ENCODE results near the gene MIPEP. TPM values are rescaled to one million over a fixed set of nuclear protein-coding genes. Genes with fewer than 3 reads are reported as not detected.

The MIPEP gene
- total and polyA plus RNA-seq, 9 donors: 7.7 to 11.7 (median 9.2) TPM

DNA sequence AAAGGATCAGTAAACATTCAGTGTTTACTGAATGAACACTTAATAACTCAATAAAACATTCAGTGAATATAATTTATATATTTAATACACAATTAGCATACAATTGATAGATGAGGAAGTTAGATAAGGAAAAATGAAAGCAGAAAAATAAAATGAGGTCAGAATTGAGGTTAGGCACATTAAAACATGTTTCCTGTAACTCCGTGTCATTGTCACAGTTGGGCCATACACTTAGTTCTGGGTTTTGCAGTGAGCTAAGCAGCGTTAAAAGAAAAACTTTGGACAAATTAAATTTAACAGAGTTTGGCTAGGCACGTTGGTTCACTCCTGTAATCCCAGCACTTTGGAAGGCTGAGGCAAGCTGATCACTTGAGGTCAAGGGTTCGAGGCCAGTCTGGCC is 71.4 kb downstream of the MIPEP start:
- Histone ChIP-seq H3K27me3 (ENCODE audit: control insufficient read depth, insufficient read depth, low read length) (no peaks in the 10 kb centered on the region), H3K4me1 (ENCODE audit: control insufficient read depth, insufficient read depth, low read length) (no peaks in the 10 kb centered on the region), H3K4me3 (ENCODE audit: low read length) (no peak overlapping the region), H3K27ac (ENCODE audit: low read length) (no peak overlapping the region), H3K36me3 (ENCODE audit: control insufficient read depth, insufficient read depth, low read length) (no peaks in the 10 kb centered on the region), H3K9me3 (replicated peaks; ENCODE audit: control insufficient read depth, low read depth, low read length) (no peaks in the 10 kb centered on the region)
- no peak for DNase-seq
- 89% methylated on average over 4 of the region's 4 CpGs for WGBS (ENCODE audit: insufficient coverage)

DNA sequence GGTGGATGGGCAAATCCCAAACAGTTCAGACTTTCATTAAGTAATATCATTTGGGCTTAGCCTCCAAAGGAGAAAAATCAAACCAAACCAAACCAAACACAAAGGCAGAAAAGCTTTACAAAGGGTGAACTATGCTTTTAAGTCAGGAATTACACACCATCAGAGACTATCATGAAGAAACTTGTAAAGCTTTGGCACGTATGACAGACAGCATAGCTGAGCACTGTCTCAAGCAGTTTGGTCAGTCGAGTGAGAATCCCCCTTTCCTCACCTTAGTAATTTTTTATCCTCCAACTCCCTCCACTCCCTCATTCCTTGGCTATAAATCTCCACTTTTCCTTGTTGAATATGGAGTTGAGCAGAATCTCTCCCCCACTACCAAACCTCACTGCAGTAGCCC is 72.1 kb downstream of the MIPEP start:
- Histone ChIP-seq H3K27me3 (ENCODE audit: control insufficient read depth, insufficient read depth, low read length) (no peaks in the 10 kb centered on the region), H3K4me3 (ENCODE audit: low read length) (no peak overlapping the region), H3K4me1 (ENCODE audit: control insufficient read depth, insufficient read depth, low read length) (no peaks in the 10 kb centered on the region), H3K9me3 (replicated peaks; ENCODE audit: control insufficient read depth, low read depth, low read length) (no peaks in the 10 kb centered on the region), H3K27ac (ENCODE audit: low read length) (no peak overlapping the region), H3K36me3 (ENCODE audit: control insufficient read depth, insufficient read depth, low read length) (no peaks in the 10 kb centered on the region)
- no peak for DNase-seq
- WGBS (ENCODE audit: insufficient coverage): no CpG with 5 or more reads among the region's 2 CpGs

DNA sequence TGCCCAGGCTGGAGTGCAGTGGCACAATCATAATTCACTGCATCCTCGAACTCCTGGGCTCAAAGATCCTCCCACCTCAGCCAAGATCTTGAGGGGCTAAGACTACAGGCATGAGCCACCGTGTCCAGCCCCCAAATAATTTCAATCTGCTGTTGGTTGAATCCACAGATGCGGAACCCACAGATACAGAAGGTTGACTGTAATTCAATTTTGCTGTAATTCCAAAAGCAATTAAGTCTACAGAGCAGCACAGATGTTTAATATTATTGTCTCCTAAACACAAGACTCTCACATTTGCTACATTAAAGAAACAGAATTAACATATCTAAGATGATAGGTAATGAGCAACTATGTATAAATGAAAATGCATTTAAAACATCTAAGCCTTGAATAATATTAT is 75.6 kb downstream of the MIPEP start:
- Histone ChIP-seq H3K27me3 (ENCODE audit: control insufficient read depth, insufficient read depth, low read length) (no peaks in the 10 kb centered on the region), H3K27ac (ENCODE audit: low read length) (no peak overlapping the region), H3K4me1 (ENCODE audit: control insufficient read depth, insufficient read depth, low read length) (no peaks in the 10 kb centered on the region), H3K36me3 (ENCODE audit: control insufficient read depth, insufficient read depth, low read length) (no peaks in the 10 kb centered on the region), H3K9me3 (replicated peaks; ENCODE audit: control insufficient read depth, low read depth, low read length) (no peaks in the 10 kb centered on the region), H3K4me3 (ENCODE audit: low read length) (no peak overlapping the region)
- no peak for DNase-seq
- WGBS (ENCODE audit: insufficient coverage): 100% methylated on average over 1 of the region's 3 CpGs

DNA sequence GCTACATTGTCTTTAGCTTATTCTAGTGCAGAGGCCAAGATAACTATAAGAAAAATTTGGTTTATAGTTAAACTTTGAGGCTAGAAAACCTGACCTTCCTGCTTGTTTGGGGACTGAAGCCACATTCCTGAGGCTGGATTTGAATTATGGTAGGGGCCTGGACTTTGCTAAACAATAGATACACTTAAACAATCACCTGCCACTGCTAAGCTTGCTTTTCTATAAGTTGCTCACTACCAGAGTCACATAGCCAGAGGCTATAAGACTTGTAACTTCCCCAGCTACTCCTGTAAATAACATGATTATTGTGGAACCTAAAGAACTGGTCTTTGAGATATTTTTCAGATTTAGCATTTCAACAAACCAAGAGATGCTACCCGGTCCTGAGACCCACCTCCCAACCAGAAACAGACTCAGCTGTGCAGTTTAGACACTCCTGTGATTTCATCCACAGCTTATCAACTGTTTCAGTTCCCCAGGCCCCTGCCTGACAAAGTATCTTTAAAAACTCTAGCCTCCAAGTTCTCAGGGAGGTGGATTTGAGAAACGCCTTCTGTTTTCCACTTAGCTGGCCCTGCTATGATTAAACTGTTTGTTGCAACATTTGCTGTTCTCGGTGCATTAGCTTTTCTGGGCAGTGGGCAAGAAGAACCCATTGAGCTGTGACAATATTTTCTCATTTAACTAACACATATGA is 77.7 kb downstream of the MIPEP start:
- no peak overlapping the region for H3K27ac ChIP-seq (ENCODE audit: low read length)
- H3K36me3 ChIP-seq (ENCODE audit: control insufficient read depth, insufficient read depth, low read length): no peaks in the 10 kb centered on the region
- no peaks in the 10 kb centered on the region for H3K9me3 ChIP-seq (replicated peaks; ENCODE audit: control insufficient read depth, low read depth, low read length)
- H3K27me3 ChIP-seq (ENCODE audit: control insufficient read depth, insufficient read depth, low read length): no peaks in the 10 kb centered on the region
- 55% methylated on average over 2 of the region's 3 CpGs for WGBS (ENCODE audit: insufficient coverage)
- H3K4me3 ChIP-seq (ENCODE audit: low read length): no peak overlapping the region
- no peak for DNase-seq
- H3K4me1 ChIP-seq (ENCODE audit: control insufficient read depth, insufficient read depth, low read length): peaks cover 2% of the 10 kb centered on the region

DNA sequence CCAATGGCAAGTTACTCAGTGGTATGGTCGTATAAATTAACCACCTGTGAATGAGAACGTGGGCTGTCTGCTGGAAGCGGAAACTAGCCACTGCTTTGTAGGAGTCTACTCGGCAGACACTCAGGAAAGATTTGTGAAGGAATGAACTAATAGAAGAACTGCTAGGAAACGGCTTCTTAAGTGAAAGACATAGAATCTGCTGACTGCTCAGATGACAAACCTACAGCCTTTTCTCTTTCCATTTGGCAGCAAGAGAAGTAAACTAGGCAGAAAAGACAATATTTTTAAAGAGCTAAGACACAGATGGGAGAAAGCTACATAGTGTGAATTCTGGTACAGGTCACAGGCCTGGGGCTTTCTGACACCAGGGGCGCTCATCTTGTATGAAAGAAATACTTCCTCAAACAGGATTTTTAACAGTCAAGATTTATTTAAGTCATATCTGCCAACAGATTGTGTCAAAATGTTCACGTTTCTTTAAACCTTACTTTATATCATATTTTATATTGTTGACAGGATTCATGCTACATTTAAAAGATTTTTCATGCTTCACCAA is 78.4 kb downstream of the MIPEP start:
- Histone ChIP-seq H3K4me3 (ENCODE audit: low read length) (no peak overlapping the region), H3K9me3 (replicated peaks; ENCODE audit: control insufficient read depth, low read depth, low read length) (no peaks in the 10 kb centered on the region), H3K4me1 (ENCODE audit: control insufficient read depth, insufficient read depth, low read length) (peaks cover 2% of the 10 kb centered on the region), H3K27ac (ENCODE audit: low read length) (peak overlapping the region; percentile 64), H3K27me3 (ENCODE audit: control insufficient read depth, insufficient read depth, low read length) (no peaks in the 10 kb centered on the region), H3K36me3 (ENCODE audit: control insufficient read depth, insufficient read depth, low read length) (no peaks in the 10 kb centered on the region)
- peak; percentile 53 for DNase-seq
- no CpG with 5 or more reads among the region's 7 CpGs for WGBS (ENCODE audit: insufficient coverage)

DNA sequence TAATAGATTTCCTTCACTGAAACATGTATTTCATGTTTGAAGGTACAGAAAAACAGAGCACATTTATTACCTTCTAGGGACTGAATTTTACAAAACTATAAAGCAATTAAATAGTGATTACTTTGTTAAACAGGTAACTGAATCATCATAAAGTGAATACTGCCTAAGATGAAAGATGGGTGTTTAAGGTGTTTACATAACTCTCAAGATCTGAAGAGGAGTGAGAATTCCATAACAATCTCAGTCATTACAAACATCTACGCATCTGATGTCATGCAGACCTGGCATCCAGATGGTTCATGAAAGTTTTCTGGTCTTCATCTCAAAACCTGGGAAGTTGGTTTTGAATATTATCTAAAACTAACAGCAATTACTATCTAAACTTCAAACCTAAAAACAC is 80.4 kb downstream of the MIPEP start:
- H3K4me3 ChIP-seq (ENCODE audit: low read length): no peak overlapping the region
- H3K4me1 ChIP-seq (ENCODE audit: control insufficient read depth, insufficient read depth, low read length): peaks cover 2% of the 10 kb centered on the region
- no peaks in the 10 kb centered on the region for H3K36me3 ChIP-seq (ENCODE audit: control insufficient read depth, insufficient read depth, low read length)
- DNase-seq: no peak
- no peaks in the 10 kb centered on the region for H3K9me3 ChIP-seq (replicated peaks; ENCODE audit: control insufficient read depth, low read depth, low read length)
- no peak overlapping the region for H3K27ac ChIP-seq (ENCODE audit: low read length)
- WGBS (ENCODE audit: insufficient coverage): no CpG with 5 or more reads among the region's 1 CpG
- no peaks in the 10 kb centered on the region for H3K27me3 ChIP-seq (ENCODE audit: control insufficient read depth, insufficient read depth, low read length)

DNA sequence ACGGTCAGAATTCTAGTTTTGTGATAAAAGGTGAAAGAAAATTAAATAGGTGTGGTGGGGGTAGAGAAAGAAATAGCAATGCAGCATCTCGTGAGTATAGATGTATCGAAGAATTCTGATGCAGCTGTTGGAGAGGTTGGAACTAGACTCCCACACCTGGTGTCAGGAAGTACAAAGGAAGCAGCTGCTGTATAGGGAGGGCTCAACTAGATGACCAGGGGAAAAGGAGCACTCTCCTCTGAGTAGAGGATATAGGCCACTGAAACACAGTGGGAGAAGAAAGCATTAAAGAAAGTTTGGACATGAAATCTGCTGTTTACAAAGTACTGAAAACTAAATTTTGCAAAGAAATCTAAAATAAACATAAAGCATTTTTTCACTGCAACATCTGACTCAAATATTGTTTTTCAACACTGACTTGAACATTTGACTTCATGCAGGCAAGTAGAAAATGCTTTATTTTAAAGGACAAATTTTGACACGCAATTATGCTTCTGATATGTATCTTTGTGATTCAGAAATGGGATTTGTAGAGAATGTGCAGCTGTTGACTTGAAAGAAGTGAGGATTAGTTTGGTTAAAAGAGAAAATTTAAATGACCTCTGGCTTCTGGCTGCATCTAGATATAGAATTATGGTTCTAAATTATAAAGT is 82.2 kb downstream of the MIPEP start:
- Histone ChIP-seq H3K9me3 (replicated peaks; ENCODE audit: control insufficient read depth, low read depth, low read length) (no peaks in the 10 kb centered on the region), H3K27ac (ENCODE audit: low read length) (peak overlapping the region; percentile 38), H3K27me3 (ENCODE audit: control insufficient read depth, insufficient read depth, low read length) (no peaks in the 10 kb centered on the region), H3K36me3 (ENCODE audit: control insufficient read depth, insufficient read depth, low read length) (no peaks in the 10 kb centered on the region), H3K4me3 (ENCODE audit: low read length) (no peak overlapping the region), H3K4me1 (ENCODE audit: control insufficient read depth, insufficient read depth, low read length) (peaks cover 2% of the 10 kb centered on the region)
- 46% methylated on average over 3 of the region's 4 CpGs for WGBS (ENCODE audit: insufficient coverage)
- peak; percentile 36 for DNase-seq

DNA sequence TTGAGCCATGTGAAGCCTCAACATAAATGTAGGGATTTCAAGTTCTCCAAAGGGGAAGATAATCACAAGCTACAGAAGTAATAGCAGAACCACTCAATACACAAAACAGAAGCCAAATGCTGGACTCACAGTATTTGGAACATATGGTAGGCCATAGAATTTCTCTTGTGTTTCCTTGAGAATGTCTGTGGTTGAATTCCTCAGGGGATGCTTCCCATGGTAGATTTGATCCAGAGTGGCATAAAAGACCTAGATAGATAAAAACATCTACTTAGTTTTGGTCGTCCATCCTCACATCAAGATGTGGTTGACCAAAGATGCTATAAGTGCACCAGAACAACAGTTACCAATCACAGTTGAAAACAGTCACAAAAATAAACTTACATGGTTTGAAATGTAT is 83.4 kb downstream of the MIPEP start:
- H3K36me3 ChIP-seq (ENCODE audit: control insufficient read depth, insufficient read depth, low read length): no peaks in the 10 kb centered on the region
- no peaks in the 10 kb centered on the region for H3K27me3 ChIP-seq (ENCODE audit: control insufficient read depth, insufficient read depth, low read length)
- peaks cover 5% of the 10 kb centered on the region for H3K4me1 ChIP-seq (ENCODE audit: control insufficient read depth, insufficient read depth, low read length)
- DNase-seq: no peak
- H3K9me3 ChIP-seq (replicated peaks; ENCODE audit: control insufficient read depth, low read depth, low read length): no peaks in the 10 kb centered on the region
- no peak overlapping the region for H3K27ac ChIP-seq (ENCODE audit: low read length)
- H3K4me3 ChIP-seq (ENCODE audit: low read length): no peak overlapping the region
- WGBS (ENCODE audit: insufficient coverage): no CpG with 5 or more reads among the region's 1 CpG

DNA sequence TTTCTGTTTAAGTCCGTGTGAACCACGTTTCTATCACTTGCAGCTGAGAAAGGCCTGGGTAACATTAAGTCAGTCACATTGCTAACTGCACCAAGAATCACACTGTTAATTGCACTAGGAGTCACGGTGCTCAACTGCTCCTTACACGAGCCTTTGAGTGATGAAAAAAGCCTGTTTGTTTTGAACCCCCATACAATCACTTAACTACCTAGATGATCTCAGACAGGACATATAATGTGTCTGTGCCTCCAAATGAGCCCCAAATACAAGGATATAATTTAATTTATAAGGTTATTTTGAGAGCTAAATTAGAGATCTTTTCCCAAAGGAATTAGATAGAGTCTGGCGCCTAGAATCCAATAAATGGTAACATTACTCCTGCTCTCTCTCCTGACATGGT is 84.1 kb downstream of the MIPEP start:
- H3K4me3 ChIP-seq (ENCODE audit: low read length): no peak overlapping the region
- peaks cover 5% of the 10 kb centered on the region for H3K4me1 ChIP-seq (ENCODE audit: control insufficient read depth, insufficient read depth, low read length)
- no peak overlapping the region for H3K27ac ChIP-seq (ENCODE audit: low read length)
- no peak for DNase-seq
- H3K27me3 ChIP-seq (ENCODE audit: control insufficient read depth, insufficient read depth, low read length): no peaks in the 10 kb centered on the region
- 80% methylated on average over 1 of the region's 5 CpGs for WGBS (ENCODE audit: insufficient coverage)
- no peaks in the 10 kb centered on the region for H3K36me3 ChIP-seq (ENCODE audit: control insufficient read depth, insufficient read depth, low read length)
- H3K9me3 ChIP-seq (replicated peaks; ENCODE audit: control insufficient read depth, low read depth, low read length): no peaks in the 10 kb centered on the region

DNA sequence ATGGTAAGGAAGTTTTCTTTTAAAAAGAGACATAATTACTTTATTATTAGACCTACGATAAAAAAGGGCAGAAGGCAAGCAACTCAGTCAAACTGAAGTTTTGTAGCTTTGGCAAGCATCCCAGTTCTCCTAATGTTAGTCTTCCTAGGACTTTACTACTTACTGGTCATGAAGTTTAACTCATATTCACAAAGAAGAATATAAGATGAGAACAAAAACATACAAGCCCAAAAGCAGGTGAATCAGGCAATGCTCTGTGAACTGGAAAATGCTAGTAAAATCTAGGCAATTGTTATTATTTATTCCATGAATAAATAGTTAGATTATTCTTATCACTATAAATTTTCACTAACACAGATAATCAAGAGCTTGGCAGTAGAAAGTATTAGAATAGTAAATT is 85.0 kb downstream of the MIPEP start:
- Histone ChIP-seq H3K4me3 (ENCODE audit: low read length) (no peak overlapping the region), H3K27me3 (ENCODE audit: control insufficient read depth, insufficient read depth, low read length) (no peaks in the 10 kb centered on the region), H3K36me3 (ENCODE audit: control insufficient read depth, insufficient read depth, low read length) (no peaks in the 10 kb centered on the region), H3K27ac (ENCODE audit: low read length) (no peak overlapping the region), H3K4me1 (ENCODE audit: control insufficient read depth, insufficient read depth, low read length) (peaks cover 8% of the 10 kb centered on the region), H3K9me3 (replicated peaks; ENCODE audit: control insufficient read depth, low read depth, low read length) (no peaks in the 10 kb centered on the region)
- no peak for DNase-seq
- no CpG with 5 or more reads among the region's 1 CpG for WGBS (ENCODE audit: insufficient coverage)
